H9 (cell line): ENCODE measurements around the gene CDH4. TPM values are rescaled to one million over a fixed set of nuclear protein-coding genes. Genes with fewer than 3 reads are reported as not detected.

ENCODE experiments used
- DNase-seq: peaks from one replicate; pipeline ENCODE4 v3.0.0-alpha.2; 2017
- H2AFZ ChIP-seq: one replicate; pipeline ENCODE4 v1.6.1; 2013; ENCODE audit warnings: mild to moderate bottlenecking, low read length, control low read depth, moderate library complexity
- H2AK5ac ChIP-seq: 2 replicates; pipeline ENCODE4 v1.6.1; 2013; ENCODE audit warnings: low read length, control low read depth, mixed read lengths; ENCODE audit not compliant: insufficient read length
- H2BK120ac ChIP-seq: one replicate; pipeline ENCODE4 v1.6.1; 2013; ENCODE audit warnings: low read depth, mild to moderate bottlenecking, low read length, control low read depth, inconsistent platforms; ENCODE audit not compliant: poor library complexity, severe bottlenecking
- H2BK12ac ChIP-seq: 2 replicates; pipeline ENCODE4 v1.6.1; 2013; ENCODE audit warnings: low read length, control low read depth, mixed read lengths, low read depth; ENCODE audit not compliant: insufficient read length
- H2BK15ac ChIP-seq: 2 replicates; pipeline ENCODE4 v1.6.1; 2013; ENCODE audit warnings: low read depth, low read length, control low read depth
- H2BK20ac ChIP-seq: one replicate; pipeline ENCODE4 v1.6.1; 2013; ENCODE audit warnings: low read depth, mild to moderate bottlenecking, low read length, control low read depth, inconsistent platforms; ENCODE audit not compliant: poor library complexity, severe bottlenecking
- H2BK5ac ChIP-seq: 2 replicates; pipeline ENCODE4 v1.6.1; 2013; ENCODE audit warnings: low read length, control low read depth, mixed read lengths; ENCODE audit not compliant: insufficient read length
- H3K14ac ChIP-seq: 2 replicates; pipeline ENCODE4 v1.6.1; 2013; ENCODE audit warnings: low read length, control low read depth; ENCODE audit not compliant: insufficient read depth
- H3K18ac ChIP-seq: 2 replicates; pipeline ENCODE4 v1.6.1; 2013; ENCODE audit warnings: low read depth, mild to moderate bottlenecking, mixed read lengths, low read length, control low read depth; ENCODE audit not compliant: insufficient read length
- H3K23ac ChIP-seq: 2 replicates; pipeline ENCODE4 v1.6.1; 2013; ENCODE audit warnings: low read length, control low read depth, mixed read lengths, low read depth; ENCODE audit not compliant: insufficient read length
- H3K23me2 ChIP-seq: 2 replicates; pipeline ENCODE4 v1.6.1; 2013; ENCODE audit warnings: low read depth, mild to moderate bottlenecking, mixed read lengths, low read length, control low read depth; ENCODE audit not compliant: insufficient read length, poor library complexity, severe bottlenecking
- H3K27ac ChIP-seq: 2 replicates; pipeline ENCODE4 v1.5.1; 2013; ENCODE audit warnings: low read length, control low read depth, mixed read lengths, low read depth; ENCODE audit not compliant: insufficient read length
- H3K27me3 ChIP-seq: 2 replicates; pipeline ENCODE4 v1.6.1; 2013; ENCODE audit warnings: low read length, control low read depth, inconsistent platforms; ENCODE audit not compliant: insufficient read depth
- H3K4ac ChIP-seq: 2 replicates; pipeline ENCODE4 v1.6.1; 2013; ENCODE audit warnings: low read depth, mild to moderate bottlenecking, control low read depth, inconsistent platforms, low read length, moderate library complexity
- H3K4me1 ChIP-seq: 2 replicates; pipeline ENCODE4 v1.6.1; 2013; ENCODE audit warnings: low read length, control low read depth, inconsistent platforms; ENCODE audit not compliant: insufficient read depth
- H3K4me2 ChIP-seq: 2 replicates; pipeline ENCODE4 v1.6.1; 2013; ENCODE audit warnings: low read length, control low read depth, mixed read lengths; ENCODE audit not compliant: insufficient read length, insufficient read depth
- H3K56ac ChIP-seq: 2 replicates; pipeline ENCODE4 v1.6.1; 2013; ENCODE audit warnings: low read depth, mild to moderate bottlenecking, mixed read lengths, low read length, control low read depth; ENCODE audit not compliant: insufficient read length
- H3K79me1 ChIP-seq: 2 replicates; pipeline ENCODE4 v1.6.1; 2013; ENCODE audit warnings: low read depth, mild to moderate bottlenecking, moderate library complexity, low read length, control low read depth, inconsistent platforms; ENCODE audit not compliant: insufficient read depth, poor library complexity, severe bottlenecking
- H3K79me2 ChIP-seq: 2 replicates; pipeline ENCODE4 v1.6.1; 2013; ENCODE audit warnings: low read length, control low read depth, inconsistent platforms; ENCODE audit not compliant: insufficient read depth
- H3K9ac ChIP-seq: 2 replicates; pipeline ENCODE4 v1.6.1; 2013; ENCODE audit warnings: low read length, control low read depth, mixed read lengths; ENCODE audit not compliant: insufficient read length; ENCODE audit errors: extremely low read depth
- H3K9me3 ChIP-seq: one replicate; pipeline ENCODE4 v1.6.1; 2013; ENCODE audit warnings: low read depth, low read length, inconsistent platforms; ENCODE audit not compliant: control insufficient read depth
- H3T11ph ChIP-seq: one replicate; pipeline ENCODE4 v1.6.1; 2013; ENCODE audit warnings: mild to moderate bottlenecking, low read length, control low read depth, inconsistent platforms
- H4K20me1 ChIP-seq: one replicate; pipeline ENCODE4 v1.6.1; 2013; ENCODE audit not compliant: control insufficient read depth, insufficient read length, insufficient read depth
- H4K5ac ChIP-seq: 2 replicates; pipeline ENCODE4 v1.6.1; 2013; ENCODE audit warnings: low read depth, mild to moderate bottlenecking, mixed read lengths, low read length, control low read depth; ENCODE audit not compliant: insufficient read length
- H4K8ac ChIP-seq: replicated peaks from 2 replicates; pipeline ENCODE4 v1.6.1; 2013; ENCODE audit warnings: low read length, control low read depth, mixed read lengths, low read depth; ENCODE audit not compliant: insufficient read length
- H4K91ac ChIP-seq: 2 replicates; pipeline ENCODE4 v1.6.1; 2013; ENCODE audit warnings: low read depth, mild to moderate bottlenecking, moderate library complexity, mixed read lengths, low read length, control low read depth; ENCODE audit not compliant: insufficient read length
- H3K27ac Mint-ChIP-seq, 3 experiments: 2 replicates in 2 of 3; 3 replicates in 1 of 3; pipeline ENCODE4 v1.8.0; 2020 to 2021; ENCODE audit warnings: mixed read lengths in 3 of 3, mild to moderate bottlenecking in 1 of 3, moderate library complexity in 1 of 3
- H3K27me3 Mint-ChIP-seq: 2 replicates; pipeline ENCODE4 v1.8.0; 2021; ENCODE audit warnings: low read depth, mild to moderate bottlenecking, moderate library complexity, mixed read lengths
- H3K36me3 Mint-ChIP-seq, 3 experiments: 2 replicates in 2 of 3; 3 replicates in 1 of 3; pipeline ENCODE4 v1.8.0; 2020 to 2021; ENCODE audit warnings: low read depth in 3 of 3, mixed read lengths in 3 of 3; ENCODE audit not compliant: insufficient read depth in 1 of 3
- H3K4me1 Mint-ChIP-seq, 2 experiments: 2 replicates each; pipeline ENCODE4 v1.8.0; 2020; ENCODE audit warnings: mixed read lengths in 2 of 2
- H3K4me3 Mint-ChIP-seq, 2 experiments: 2 replicates in 1 of 2; 3 replicates in 1 of 2; pipeline ENCODE4 v1.8.0; 2020 to 2021; ENCODE audit warnings: mild to moderate bottlenecking in 2 of 2, mixed read lengths in 2 of 2, moderate library complexity in 1 of 2
- H3K9me3 Mint-ChIP-seq, 2 experiments: 2 replicates in 1 of 2; 3 replicates in 1 of 2; pipeline ENCODE4 v1.8.0; 2020; ENCODE audit warnings: mild to moderate bottlenecking in 2 of 2, mixed read lengths in 2 of 2, moderate library complexity in 1 of 2
- CTCF ChIP-seq: fragments of 200-600 bp; sonication (generic); conservative IDR thresholded peaks from 3 replicates; pipeline ENCODE4 v1.8.0; 2021; ENCODE audit warnings: antibody characterized with exemption, mild to moderate bottlenecking
- WGBS: extraction: QIAGEN DNeasy Blood & Tissue Kit; methylation state at CpG from one replicate; pipeline ENCODE4 v1.1.7; 2013; ENCODE audit warnings: missing lambda C conversion rate, low lambda C conversion rate, mixed read lengths; ENCODE audit not compliant: insufficient read length; ENCODE audit errors: extremely low coverage; 5-methylcytosine and 5-hydroxymethylcytosine counted together
- total RNA-seq: library from RNA; stranded (reverse); gene quantifications from 2 replicates; pipeline ENCODE4 v1.2.1, GENCODE V29; 2021

CDH4 gene
- total RNA-seq, 1 experiment from 2014 or later, result 3.0 TPM

GRCh38 chr20:61539706-61540360 lies 287.8 kb downstream of the CDH4 start:
- WGBS, result no CpG with 5 or more reads among the region's 19 CpGs
- peaks cover 2 to 3% of the 10 kb centered on the region in 2 experiments; a peak in 2 of 4 replicates for H3K4me1 Mint-ChIP-seq
- no peaks in the 10 kb centered on the region for H3K27me3 ChIP-seq
- DNase-seq, result no peak
- H3K79me2 ChIP-seq, result no peaks in the 10 kb centered on the region
- no peak overlapping the region for H3K4me2 ChIP-seq
- H3K9me3 ChIP-seq, result no peaks in the 10 kb centered on the region
- no peak overlapping the region for H4K5ac ChIP-seq
- H4K91ac ChIP-seq, result no peak overlapping the region
- H3K9ac ChIP-seq, result no peak overlapping the region
- H3K27me3 Mint-ChIP-seq, result peaks cover 42% of the 10 kb centered on the region
- no peak overlapping the region for H2BK5ac ChIP-seq
- no peak for TF ChIP-seq CTCF
- no peak overlapping the region for H3K4me3 Mint-ChIP-seq
- no peak overlapping the region for H2BK15ac ChIP-seq
- H3K79me1 ChIP-seq, result no peaks in the 10 kb centered on the region
- no peak overlapping the region for H2AFZ ChIP-seq
- H3K4me1 ChIP-seq, result no peaks in the 10 kb centered on the region
- H3K9me3 Mint-ChIP-seq, result no peaks in the 10 kb centered on the region; a peak in 1 of 5 replicates
- no peak overlapping the region; the same call in 1 of the 2 replicates for H3K14ac ChIP-seq
- H3K27ac Mint-ChIP-seq, result no peak overlapping the region
- H2BK12ac ChIP-seq, result no peak overlapping the region
- peaks cover 0 to 4% (median 0%) of the 10 kb centered on the region in 3 experiments; a peak in 1 of 7 replicates for H3K36me3 Mint-ChIP-seq
- no peak overlapping the region for H2AK5ac ChIP-seq
- no peak overlapping the region for H3K18ac ChIP-seq
- H4K8ac ChIP-seq, result no peak overlapping the region
- no peak overlapping the region for H3T11ph ChIP-seq
- H3K23me2 ChIP-seq, result no peaks in the 10 kb centered on the region
- no peak overlapping the region for H3K23ac ChIP-seq
- no peaks in the 10 kb centered on the region for H4K20me1 ChIP-seq
- H3K4ac ChIP-seq, result no peak overlapping the region
- H3K27ac ChIP-seq, result no peak overlapping the region
- no peak overlapping the region for H3K56ac ChIP-seq
- H2BK120ac ChIP-seq, result no peak overlapping the region
- H2BK20ac ChIP-seq, result no peak overlapping the region
